ENCODE measurements around the gene UCK2.

The UCK2 gene

DNA sequence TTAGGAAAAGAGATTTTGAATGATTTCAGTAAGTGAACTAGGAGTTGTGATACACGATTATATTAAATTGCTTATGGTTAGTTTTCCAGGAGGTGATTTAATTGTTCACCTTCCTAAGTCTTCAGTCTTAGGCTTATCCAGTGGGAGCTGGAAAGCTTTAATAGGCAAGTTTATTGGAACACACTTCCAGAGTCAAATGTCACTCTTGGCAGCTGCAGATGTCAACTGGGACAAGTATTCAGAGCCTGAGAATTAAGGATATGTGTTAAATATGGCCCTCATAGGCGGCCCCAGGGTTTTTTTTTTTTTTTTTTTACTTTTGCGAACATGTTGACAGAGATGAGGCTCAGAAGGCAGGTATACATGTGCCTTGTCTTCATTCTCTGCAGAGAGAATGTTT lies 29.2 kb downstream of the UCK2 start:
- no peak for DNase-seq

DNA sequence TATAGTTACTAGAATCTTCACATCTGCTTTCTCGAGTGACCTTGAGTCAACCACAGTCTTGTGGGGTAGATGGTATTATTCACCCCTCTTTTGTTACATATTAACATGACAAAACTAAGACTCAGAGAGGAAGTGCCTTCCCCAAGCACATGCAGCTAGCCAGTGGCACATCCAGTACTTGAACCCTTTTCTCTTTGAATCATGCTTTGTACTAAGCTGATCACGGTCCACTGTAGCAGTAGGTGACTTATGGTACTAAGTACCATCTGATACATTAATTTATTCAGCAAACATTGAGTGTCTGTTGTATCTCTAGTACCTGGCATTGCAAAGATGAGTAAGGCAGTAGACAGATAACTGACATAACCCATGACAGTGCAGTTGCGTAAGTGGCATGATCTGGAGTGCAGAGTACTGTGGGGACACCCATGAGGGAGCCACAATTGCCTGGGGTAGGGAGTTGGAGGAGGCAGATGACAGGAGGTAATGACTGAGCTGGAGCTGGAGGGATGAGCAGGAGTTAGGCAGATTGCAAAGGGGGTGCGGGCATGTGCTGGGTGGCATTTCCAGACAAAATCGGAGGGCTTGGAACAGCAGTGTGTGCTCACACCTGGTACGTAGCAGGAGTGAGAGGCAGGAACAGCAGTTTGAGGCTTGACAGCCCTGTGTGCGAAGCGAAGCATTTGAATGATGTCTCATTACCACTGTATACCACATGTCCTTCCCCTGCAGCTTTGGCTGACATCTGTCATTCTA lies 29.8 kb downstream of the UCK2 start:
- DNase-seq, result no peak

DNA sequence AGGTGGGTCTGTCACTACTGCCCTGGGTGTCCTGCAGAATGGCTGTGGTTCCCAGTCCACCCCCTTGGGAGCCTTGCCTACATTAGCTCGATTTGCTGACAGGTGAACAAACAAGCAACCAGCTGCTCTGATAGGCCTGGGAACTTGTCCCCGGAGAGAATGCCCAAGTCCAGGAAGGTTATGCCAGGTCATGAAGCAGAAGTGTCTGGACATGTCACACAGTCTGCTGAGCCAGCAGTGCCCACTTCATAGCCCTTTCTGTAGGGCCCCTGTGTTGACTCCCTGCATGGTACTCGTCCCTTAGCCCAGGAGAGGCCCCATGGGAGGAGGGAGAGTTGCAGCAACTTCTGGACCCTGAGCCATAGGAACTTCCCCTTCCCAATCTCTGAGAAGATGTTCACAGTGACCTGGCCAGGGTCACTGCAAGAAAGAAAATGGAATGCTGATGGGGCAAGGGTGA lies 31.0 kb downstream of the UCK2 start:
- DNase-seq, result no peak

GRCh38 chr1:165858967-165859845 lies 31.8 kb downstream of the UCK2 start:
- no peak for DNase-seq

- no peak for DNase-seq
These were observed 32.7 kb downstream of the UCK2 start for GRCh38 chr1:165860065-165860464.

- no peak for DNase-seq
These were observed 34.5 kb downstream of the UCK2 start for GRCh38 chr1:165861911-165862310.

- DNase-seq, result no peak
These were observed 35.0 kb downstream of the UCK2 start for GRCh38 chr1:165862448-165862847.

- DNase-seq, result no peak
These were observed 35.9 kb downstream of the UCK2 start for GRCh38 chr1:165863346-165863745.

- DNase-seq, result no peak
These were observed 38.4 kb downstream of the UCK2 start for GRCh38 chr1:165865633-165866340.

DNA sequence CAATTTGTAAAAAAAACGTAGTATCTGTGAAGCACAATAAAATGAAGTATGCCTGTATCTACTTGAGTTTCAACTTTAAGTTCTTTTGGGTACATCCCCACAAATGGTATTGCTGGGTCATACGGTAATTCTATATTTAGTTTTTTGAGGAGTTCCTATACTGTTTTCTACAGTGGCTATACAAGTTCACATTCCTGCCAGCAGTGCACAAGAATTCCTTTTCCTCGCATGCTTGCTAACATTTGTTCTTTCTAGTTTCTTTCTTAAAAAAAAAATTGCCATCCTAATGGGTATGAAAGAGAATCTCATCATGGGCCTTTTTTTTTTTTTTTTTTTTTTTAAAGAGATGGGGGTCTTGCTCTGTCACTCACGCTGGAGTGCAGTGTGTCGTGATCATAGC lies 41.9 kb downstream of the UCK2 start:
- DNase-seq, result no peak

GRCh38 chr1:165871311-165872067 lies 44.1 kb downstream of the UCK2 start:
- no peak for DNase-seq

DNA sequence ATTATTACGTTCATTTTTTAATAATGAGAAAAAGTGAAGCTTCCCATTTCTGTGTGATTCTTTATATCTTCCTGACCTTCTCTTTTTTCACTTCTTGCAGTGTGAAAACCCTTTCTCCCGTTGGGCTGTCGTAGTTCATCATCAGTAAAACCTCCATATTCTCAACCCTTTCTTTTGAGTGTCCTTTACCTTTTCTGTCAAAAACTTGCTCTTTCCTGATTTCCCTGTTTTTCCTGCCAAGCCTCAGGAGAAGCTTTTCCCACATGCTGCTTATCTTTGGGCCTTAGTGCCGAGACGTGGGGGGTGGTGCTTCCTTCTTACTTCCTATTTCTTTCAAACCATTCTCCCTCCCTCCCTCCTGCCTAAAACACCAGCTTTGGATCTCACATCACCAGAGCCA lies 46.1 kb downstream of the UCK2 start:
- DNase-seq, result no peak

- no peak for DNase-seq
These were observed 47.2 kb downstream of the UCK2 start for GRCh38 chr1:165874643-165875042.

- DNase-seq, result no peak
These were observed 47.8 kb downstream of the UCK2 start for GRCh38 chr1:165875171-165875570.

DNA sequence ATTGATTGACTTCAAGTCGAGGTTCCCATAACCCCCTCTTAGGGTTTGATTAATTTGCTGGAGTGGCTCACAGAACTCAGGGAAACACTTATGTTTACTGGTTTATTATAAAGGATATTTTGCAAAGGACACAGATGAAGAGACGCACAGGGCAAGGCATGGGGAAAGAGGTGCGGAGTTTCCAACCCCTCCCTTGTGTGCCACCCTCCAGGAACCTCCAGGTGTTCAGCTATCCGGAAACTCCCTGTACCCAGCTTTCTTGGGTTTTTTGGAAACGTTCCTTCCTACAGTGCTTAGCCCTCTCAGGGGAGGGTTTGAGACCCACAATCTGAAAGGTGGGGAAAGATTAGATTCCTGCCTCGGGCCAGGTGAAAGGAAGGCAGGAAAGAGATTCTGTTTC lies 48.2 kb downstream of the UCK2 start:
- DNase-seq, result no peak

DNA sequence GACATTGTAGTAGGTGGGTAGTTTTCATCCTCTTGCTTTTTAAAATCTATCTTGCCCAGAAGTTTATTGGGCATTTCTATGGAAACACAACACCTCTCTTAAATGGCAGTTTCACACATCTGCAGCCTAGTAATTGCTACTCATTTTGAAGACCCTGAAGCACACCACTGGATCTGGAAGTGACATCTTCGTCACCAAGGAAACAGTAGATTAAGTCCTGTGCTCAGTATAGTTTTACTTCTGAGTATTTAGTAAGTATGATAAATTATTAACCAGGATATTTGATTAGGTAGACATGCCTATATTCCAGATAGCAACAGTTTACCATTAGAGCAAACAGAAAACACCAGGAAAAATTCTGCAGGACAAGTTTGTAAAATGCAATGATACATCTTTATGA lies 48.7 kb downstream of the UCK2 start:
- DNase-seq, result no peak

DNA sequence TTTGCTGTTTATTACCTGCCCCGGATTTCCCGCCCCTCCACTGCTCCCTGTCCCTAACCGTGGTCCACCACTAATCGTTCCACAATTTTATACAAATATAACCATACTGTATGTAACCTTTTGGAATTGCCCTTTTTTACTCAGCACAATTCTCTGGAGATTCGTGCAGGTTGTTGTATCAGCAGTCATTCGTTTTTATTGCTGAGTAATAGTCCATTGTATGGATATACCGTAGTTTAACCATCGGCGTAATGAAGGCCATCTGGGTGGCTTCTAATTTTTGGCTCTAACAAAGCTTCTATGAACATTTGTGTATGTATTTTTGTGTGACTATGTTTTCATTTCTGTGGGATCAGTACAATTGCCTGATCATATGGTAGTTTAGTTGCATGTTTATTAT lies 50.0 kb downstream of the UCK2 start:
- no peak for DNase-seq

- DNase-seq, result no peak
These were observed 50.6 kb downstream of the UCK2 start for GRCh38 chr1:165877940-165878556.

DNA sequence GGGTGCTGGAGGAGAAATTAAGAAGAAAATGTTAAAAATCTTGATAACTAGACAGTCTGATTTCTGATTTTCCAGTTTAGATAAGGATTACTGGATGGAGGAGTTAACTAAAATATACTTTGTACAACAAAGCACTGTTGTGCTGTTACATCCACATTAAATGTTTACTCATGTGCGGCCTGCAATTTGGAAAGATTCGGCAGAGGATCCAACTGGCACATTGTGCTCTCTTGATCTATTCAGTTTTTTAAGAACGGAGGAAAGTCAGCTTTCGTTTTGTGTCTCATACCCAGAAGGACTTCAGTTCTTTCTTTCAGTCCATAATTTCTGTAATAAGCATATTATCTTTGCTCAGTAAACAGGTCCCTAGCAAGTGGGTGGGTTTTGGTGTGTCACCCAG lies 52.5 kb downstream of the UCK2 start:
- no peak for DNase-seq

- no peak for DNase-seq
These were observed 53.6 kb downstream of the UCK2 start for GRCh38 chr1:165880993-165881392.

- no peak for DNase-seq
These were observed 54.9 kb downstream of the UCK2 start for GRCh38 chr1:165882168-165882837.

DNA sequence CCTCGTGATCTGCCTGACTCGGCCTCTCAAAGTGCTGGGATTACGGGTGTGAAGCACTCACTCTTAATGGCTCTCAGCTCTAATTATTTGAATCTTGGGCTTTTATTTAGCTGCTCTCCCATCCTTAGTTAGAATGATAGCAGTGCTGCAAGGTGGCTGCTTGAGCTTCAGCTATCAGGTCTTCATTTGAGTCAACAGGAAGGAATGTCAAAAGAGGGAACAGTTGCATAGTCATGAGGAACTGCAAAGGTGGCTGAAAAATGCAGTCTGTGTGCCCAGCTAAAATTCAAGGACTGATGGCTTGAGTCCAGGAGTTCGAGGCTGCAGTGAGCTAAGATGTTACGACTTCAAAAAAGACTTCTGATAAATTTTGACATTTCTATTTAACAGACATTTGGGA lies 55.6 kb downstream of the UCK2 start:
- DNase-seq, result no peak
